GM12872 (cell line): ENCODE data around the gene GOLGA8A.

Source experiments
- CTCF ChIP-seq: IDR thresholded peaks from 3 replicates; pipeline ENCODE4 v1.5.1; 2011; ENCODE audit warnings: low read depth, mild to moderate bottlenecking, low read length, moderate library complexity; ENCODE audit not compliant: insufficient read depth

GOLGA8A gene

DNA sequence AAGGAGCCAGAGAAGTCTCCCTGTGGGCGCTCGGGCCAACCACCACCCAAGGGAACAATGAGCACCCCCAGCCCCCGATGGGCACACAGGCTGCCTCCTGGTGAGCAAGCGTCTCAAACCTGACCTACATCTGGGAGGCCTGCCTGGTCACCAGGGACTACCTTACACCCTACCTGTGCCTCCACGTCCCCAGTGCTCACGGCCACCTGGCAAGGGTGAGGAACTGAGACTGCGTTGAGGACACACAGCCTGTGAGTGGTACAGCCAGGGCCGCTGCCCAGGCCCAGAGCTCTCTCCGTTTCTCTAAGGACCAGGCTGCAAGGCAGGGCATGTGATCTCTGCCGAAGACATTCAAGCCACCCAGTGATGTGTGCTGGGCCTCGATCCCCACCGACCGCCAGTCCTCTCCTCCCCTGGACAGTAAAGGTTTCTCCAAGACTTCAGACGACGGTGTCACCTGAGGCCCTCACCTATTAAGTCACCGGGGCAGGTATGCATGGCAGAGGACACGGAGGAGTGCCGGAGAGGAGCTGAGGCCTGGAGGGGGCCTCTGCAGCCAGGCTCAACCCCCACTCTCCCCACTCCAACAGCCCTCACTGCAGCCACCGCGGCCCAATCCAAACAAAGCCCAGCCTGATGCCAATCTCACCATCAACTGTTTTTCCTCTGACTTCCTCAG, 2.8 kb downstream of the GOLGA8A start:
- TF ChIP-seq CTCF, result no peak
